ENCODE data around the gene IRF2BP2. TPM values are rescaled to one million over a fixed set of nuclear protein-coding genes. Genes with fewer than 3 reads are reported as not detected.

Gene IRF2BP2
- total and polyA plus RNA-seq, 4 donors, result 49.3 to 197 (median 110) TPM

DNA sequence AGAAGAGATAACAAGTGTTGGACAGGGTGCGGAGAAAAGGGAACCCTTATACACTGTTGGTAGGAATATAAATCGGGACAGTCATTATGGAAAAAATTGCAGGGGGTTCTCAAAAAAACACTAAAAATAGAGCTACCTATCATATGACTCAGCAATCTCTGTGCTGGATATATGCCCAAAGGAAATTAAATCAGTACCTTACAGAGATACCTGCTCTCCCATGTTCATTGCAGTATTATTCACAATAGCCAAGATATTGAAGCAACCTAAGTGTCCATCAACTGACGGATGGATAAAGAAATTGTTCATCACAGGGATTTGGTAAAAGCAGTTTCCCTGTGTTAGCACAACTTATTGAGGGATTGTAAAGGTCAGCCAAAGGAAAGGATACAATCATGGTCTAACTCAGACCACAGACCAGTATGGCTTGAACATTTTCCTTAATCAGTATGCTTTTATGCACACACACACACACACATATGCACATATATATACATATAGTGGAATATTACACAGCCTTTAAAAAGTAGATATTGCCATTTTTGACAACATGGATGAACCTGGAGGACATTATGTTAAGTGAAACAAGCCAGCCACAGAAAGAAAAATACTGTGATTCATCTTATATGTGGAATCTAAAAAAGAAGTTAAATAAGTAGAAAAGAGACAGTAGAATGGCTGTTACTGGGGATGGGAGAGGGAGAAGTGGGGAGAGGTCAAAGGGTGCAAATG is 44.2 kb upstream of the IRF2BP2 start:
- ATAC-seq (ENCODE audit: insufficient read depth, low FRiP score) (no peak), DNase-seq (no peak)
- 95 to 96% methylated on average over 3 of the region's 3 CpGs for WGBS, 2 donors
- Histone ChIP-seq H3K27ac (ENCODE audit: low read depth in 1 of 2, low read length in 1 of 2) (no peak overlapping the region), H3K9ac (ENCODE audit: insufficient read depth in 1 of 2, low read length in 2 of 2) (no peak overlapping the region), H3K4me1 (ENCODE audit: control insufficient read depth in 5 of 5, insufficient read depth in 5 of 5, low read length in 5 of 5) (peaks cover 0 to 10% (median 0%) of the 10 kb centered on the region in 5 donors), H3K36me3 (ENCODE audit: control insufficient read depth in 4 of 4, insufficient read depth in 4 of 4, low read length in 4 of 4) (no peaks in the 10 kb centered on the region), H3K27me3 (ENCODE audit: control insufficient read depth in 3 of 3, insufficient read depth in 3 of 3, low read length in 2 of 3) (no peaks in the 10 kb centered on the region), H3K9me3 (ENCODE audit: control insufficient read depth in 4 of 4, insufficient read depth in 3 of 4, low read length in 3 of 4) (no peaks in the 10 kb centered on the region), H3K4me3 (no peak overlapping the region)
- TF ChIP-seq, protein P1, sequence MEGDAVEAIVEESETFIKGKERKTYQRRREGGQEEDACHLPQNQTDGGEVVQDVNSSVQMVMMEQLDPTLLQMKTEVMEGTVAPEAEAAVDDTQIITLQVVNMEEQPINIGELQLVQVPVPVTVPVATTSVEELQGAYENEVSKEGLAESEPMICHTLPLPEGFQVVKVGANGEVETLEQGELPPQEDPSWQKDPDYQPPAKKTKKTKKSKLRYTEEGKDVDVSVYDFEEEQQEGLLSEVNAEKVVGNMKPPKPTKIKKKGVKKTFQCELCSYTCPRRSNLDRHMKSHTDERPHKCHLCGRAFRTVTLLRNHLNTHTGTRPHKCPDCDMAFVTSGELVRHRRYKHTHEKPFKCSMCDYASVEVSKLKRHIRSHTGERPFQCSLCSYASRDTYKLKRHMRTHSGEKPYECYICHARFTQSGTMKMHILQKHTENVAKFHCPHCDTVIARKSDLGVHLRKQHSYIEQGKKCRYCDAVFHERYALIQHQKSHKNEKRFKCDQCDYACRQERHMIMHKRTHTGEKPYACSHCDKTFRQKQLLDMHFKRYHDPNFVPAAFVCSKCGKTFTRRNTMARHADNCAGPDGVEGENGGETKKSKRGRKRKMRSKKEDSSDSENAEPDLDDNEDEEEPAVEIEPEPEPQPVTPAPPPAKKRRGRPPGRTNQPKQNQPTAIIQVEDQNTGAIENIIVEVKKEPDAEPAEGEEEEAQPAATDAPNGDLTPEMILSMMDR (IDR thresholded peaks at IDR 0.05; ENCODE audit: control extremely low read depth, extremely low read depth), result no peak

DNA sequence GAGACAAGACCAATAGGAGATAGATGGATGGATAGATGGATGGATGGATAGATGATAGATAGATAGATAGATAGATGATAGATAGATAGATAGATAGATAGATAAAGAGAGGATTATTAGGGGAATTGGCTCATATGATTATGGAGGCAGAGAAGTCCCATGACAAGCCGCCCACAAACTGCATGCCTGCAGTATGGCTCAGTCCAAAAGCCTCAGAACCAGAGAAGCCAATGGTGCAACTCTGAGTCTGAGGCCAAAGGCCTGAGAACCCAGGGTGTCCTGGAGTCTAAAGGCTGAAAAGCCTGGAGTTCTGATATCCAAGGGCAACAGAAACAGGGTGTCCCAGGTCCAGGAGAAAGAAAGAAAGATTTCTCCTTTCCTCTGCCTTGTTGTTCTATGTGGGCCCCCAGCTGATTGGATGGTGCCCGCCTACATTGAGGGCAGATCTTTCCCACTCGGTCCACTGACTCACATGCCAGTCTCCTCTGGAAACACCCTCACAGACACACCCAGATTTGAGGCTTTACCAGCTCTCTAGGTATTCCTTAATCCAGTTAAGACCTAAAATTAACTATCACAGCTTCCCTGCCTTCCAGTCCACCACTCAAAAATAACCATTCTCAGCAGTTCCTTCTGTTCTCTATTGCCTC is 39.6 kb upstream of the IRF2BP2 start:
- Histone ChIP-seq H3K27me3 (ENCODE audit: control insufficient read depth in 3 of 3, insufficient read depth in 3 of 3, low read length in 2 of 3) (no peaks in the 10 kb centered on the region), H3K4me1 (ENCODE audit: control insufficient read depth in 5 of 5, insufficient read depth in 5 of 5, low read length in 5 of 5) (peaks cover 0 to 8% (median 0%) of the 10 kb centered on the region in 5 donors), H3K4me3 (no peak overlapping the region), H3K9ac (ENCODE audit: insufficient read depth in 1 of 2, low read length in 2 of 2) (no peak overlapping the region), H3K9me3 (ENCODE audit: control insufficient read depth in 4 of 4, insufficient read depth in 3 of 4, low read length in 3 of 4) (no peaks in the 10 kb centered on the region), H3K27ac (ENCODE audit: low read depth in 1 of 2, low read length in 1 of 2) (no peak overlapping the region), H3K36me3 (ENCODE audit: control insufficient read depth in 4 of 4, insufficient read depth in 4 of 4, low read length in 4 of 4) (no peaks in the 10 kb centered on the region)
- ATAC-seq (ENCODE audit: insufficient read depth, low FRiP score), result no peak
- no peak for DNase-seq
- WGBS, 2 donors, result 87 to 92% methylated on average over 3 of the region's 3 CpGs
- TF ChIP-seq, protein P1 (IDR thresholded peaks at IDR 0.05; ENCODE audit: control extremely low read depth, extremely low read depth), result no peak

DNA sequence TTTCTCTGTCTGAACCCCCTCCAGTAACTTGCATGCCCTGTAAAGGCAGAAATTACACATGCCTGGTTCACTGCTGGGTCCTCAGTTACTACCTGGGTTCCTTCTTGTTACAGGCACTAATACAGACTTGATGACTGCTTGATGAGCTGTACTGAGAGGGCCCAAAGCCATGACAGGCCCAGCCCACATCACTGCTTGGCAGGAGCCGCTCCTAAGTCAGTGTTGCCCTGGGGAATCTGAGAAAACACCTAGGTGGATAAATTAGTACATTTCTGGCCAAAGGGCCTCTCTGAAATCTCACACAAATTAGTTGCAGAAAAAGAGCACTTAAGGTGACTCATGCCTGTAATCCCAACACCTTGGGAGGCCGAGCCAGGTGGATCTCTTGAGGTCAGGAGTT is 37.8 kb upstream of the IRF2BP2 start:
- WGBS, 2 donors, result 84 to 91% methylated on average over 2 of the region's 2 CpGs
- TF ChIP-seq, protein P1 (IDR thresholded peaks at IDR 0.05; ENCODE audit: control extremely low read depth, extremely low read depth), result no peak
- Histone ChIP-seq H3K9me3 (ENCODE audit: control insufficient read depth in 4 of 4, insufficient read depth in 3 of 4, low read length in 3 of 4) (no peaks in the 10 kb centered on the region), H3K4me1 (ENCODE audit: control insufficient read depth in 5 of 5, insufficient read depth in 5 of 5, low read length in 5 of 5) (peaks cover 0 to 13% (median 4%) of the 10 kb centered on the region in 5 donors), H3K27ac (ENCODE audit: low read depth in 1 of 2, low read length in 1 of 2) (no peak overlapping the region), H3K9ac (ENCODE audit: insufficient read depth in 1 of 2, low read length in 2 of 2) (no peak overlapping the region), H3K27me3 (ENCODE audit: control insufficient read depth in 3 of 3, insufficient read depth in 3 of 3, low read length in 2 of 3) (no peaks in the 10 kb centered on the region), H3K4me3 (no peak overlapping the region), H3K36me3 (ENCODE audit: control insufficient read depth in 4 of 4, insufficient read depth in 4 of 4, low read length in 4 of 4) (no peaks in the 10 kb centered on the region)
- no peak for DNase-seq
- ATAC-seq (ENCODE audit: insufficient read depth, low FRiP score), result no peak
